H1 (cell line): Measurements from ENCODE around the gene SLFNL1. TPM values are rescaled to one million over a fixed set of nuclear protein-coding genes. Genes with fewer than 3 reads are reported as not detected.

Experiments used
- polyA plus RNA-seq, 7 experiments: library from polyadenylated mRNA; depleted of rRNA in 3 of 7; stranded (reverse) in 5 of 7; unstranded in 2 of 7; fragments of >200 nt in 5 of 7; fragments of 200-250 nt in 2 of 7; gene quantifications; 1 replicate in 5 of 7; 2 replicates in 1 of 7; 4 replicates in 1 of 7; pipeline versions ENCODE4 v1.2.1 to v1.2.3, GENCODE V29; 2011 to 2013; ENCODE audit warnings: missing spikeins in 2 of 7, mixed read lengths in 2 of 7
- total RNA-seq: library from RNA; stranded (reverse); fragmentation: NEBNext Ultra II Directional; extraction: Animal tissue kit (Norgen Biotek cat#: 25700); gene quantifications from 2 replicates; pipeline ENCODE4 v1.2.1, GENCODE V29; 2021

Gene SLFNL1
- total and polyA plus RNA-seq, 2 of the 8 experiments (the other 6 are each of a cell fraction or from before 2014, with no cell fraction given), result not detected

Other genes starting within 250 kb of the SLFNL1 start
- gene KCNQ4, start 237.9 kb downstream of the SLFNL1 start, total RNA-seq, result 3.5 and 3.9 TPM in 2 replicates
- 2.2 and 4.0 TPM in 2 replicates for gene KCNQ4, start 237.9 kb downstream of the SLFNL1 start, polyA plus RNA-seq (2011; rRNA removed)
- 16.0 and 16.3 TPM in 2 replicates for gene CITED4, start 159.4 kb downstream of the SLFNL1 start, total RNA-seq
- gene CITED4, start 159.4 kb downstream of the SLFNL1 start, polyA plus RNA-seq (2011; rRNA removed), result 5.4 and 11.1 TPM in 2 replicates
- 98.4 and 103 TPM in 2 replicates for gene CTPS1, start 42.0 kb downstream of the SLFNL1 start, total RNA-seq
- gene CTPS1, start 42.0 kb downstream of the SLFNL1 start, polyA plus RNA-seq (2011; rRNA removed), result 35.5 and 35.6 TPM in 2 replicates
- gene SCMH1, start 220.6 kb upstream of the SLFNL1 start, total RNA-seq, result 16.6 and 16.7 TPM in 2 replicates
- gene SCMH1, start 220.6 kb upstream of the SLFNL1 start, polyA plus RNA-seq (2011; rRNA removed), result 29.8 and 30.7 TPM in 2 replicates